Lower lobe of right lung (tissue), 2 donors: ENCODE results near the gene KDM4B. TPM values are rescaled to one million over a fixed set of nuclear protein-coding genes. Genes with fewer than 3 reads are reported as not detected.

Experiments used
- ATAC-seq, 2 donors: fragments of 200-7000 bp; cut with Tn5 transposase; one replicate each; pipeline ENCODE4 v1.9.1; 2020 to 2022; ENCODE audit warnings: mild to moderate bottlenecking in 2 of 2, moderate library complexity in 2 of 2
- DNase-seq: peaks from one replicate; pipeline ENCODE4 v3.0.0-alpha.2; 2020
- H3K27ac ChIP-seq: fragments of 200-600 bp; one replicate; pipeline ENCODE4 v1.8.0; 2022
- H3K27me3 ChIP-seq: fragments of 200-600 bp; one replicate; pipeline ENCODE4 v1.8.0; 2022; ENCODE audit warnings: low read depth
- H3K36me3 ChIP-seq: fragments of 200-600 bp; one replicate; pipeline ENCODE4 v1.8.0; 2022; ENCODE audit warnings: mild to moderate bottlenecking
- H3K4me1 ChIP-seq: fragments of 200-600 bp; one replicate; pipeline ENCODE4 v1.8.0; 2022
- H3K4me3 ChIP-seq: fragments of 200-600 bp; one replicate; pipeline ENCODE4 v1.8.0; 2022; ENCODE audit warnings: mild to moderate bottlenecking
- H3K9me3 ChIP-seq: fragments of 200-600 bp; one replicate; pipeline ENCODE4 v1.8.0; 2022
- CTCF ChIP-seq: fragments of 200-600 bp; IDR thresholded peaks from one replicate; pipeline ENCODE4 v1.8.0; 2022; ENCODE audit warnings: antibody characterized with exemption, mild to moderate bottlenecking
- intact Hi-C: fragments of 100-400 bp; cut with DNase I; formaldehyde crosslinking; loops from one replicate; pipeline ENCODE4 v1.11.0; 2022
- total RNA-seq: library from RNA; stranded (reverse); fragmentation: NEBNext Ultra II Directional; extraction: Animal tissue kit (Norgen Biotek cat#: 25700); gene quantifications from one replicate; pipeline ENCODE4 v1.2.1, GENCODE V29; 2021
- donor health status: DM: no; HTN: yes; CAD: no; lungs with severe emphysema.

The KDM4B gene
- total RNA-seq, 1 donor from 2014 or later = 40.3 TPM

GRCh38 chr19:5131506-5132205 is 162.7 kb downstream of the KDM4B start:
- Histone ChIP-seq H3K27me3 (no peaks in the 10 kb centered on the region), H3K36me3 (peaks cover 52% of the 10 kb centered on the region), H3K4me1 (peaks cover 18% of the 10 kb centered on the region), H3K9me3 (no peaks in the 10 kb centered on the region), H3K4me3 (no peak overlapping the region), H3K27ac (no peak overlapping the region)
- intact Hi-C loops = no loop called here
- no peak for ATAC-seq
- no peak for DNase-seq
- no peak for TF ChIP-seq CTCF

- DNase-seq = no peak
- intact Hi-C loops = no loop called here
- Histone ChIP-seq H3K27me3 (no peaks in the 10 kb centered on the region), H3K36me3 (peaks cover 57% of the 10 kb centered on the region), H3K27ac (no peak overlapping the region), H3K4me3 (no peak overlapping the region), H3K4me1 (peaks cover 18% of the 10 kb centered on the region), H3K9me3 (no peaks in the 10 kb centered on the region)
- ATAC-seq = no peak
- no peak for TF ChIP-seq CTCF
Measured at GRCh38 chr19:5132206-5132560, 163.3 kb downstream of the KDM4B start.

GRCh38 chr19:5132698-5133651 is 164.1 kb downstream of the KDM4B start:
- intact Hi-C loops = no loop called here
- Histone ChIP-seq H3K4me1 (peaks cover 11% of the 10 kb centered on the region), H3K4me3 (no peak overlapping the region), H3K27ac (no peak overlapping the region), H3K9me3 (no peaks in the 10 kb centered on the region), H3K36me3 (peaks cover 64% of the 10 kb centered on the region), H3K27me3 (no peaks in the 10 kb centered on the region)
- DNase-seq (no peak), ATAC-seq (no peak)
- TF ChIP-seq CTCF = no peak

- TF ChIP-seq CTCF = no peak
- Histone ChIP-seq H3K36me3 (peaks cover 76% of the 10 kb centered on the region), H3K27ac (no peak overlapping the region), H3K9me3 (no peaks in the 10 kb centered on the region), H3K27me3 (no peaks in the 10 kb centered on the region), H3K4me3 (no peak overlapping the region), H3K4me1 (peaks cover under 1% of the 10 kb centered on the region)
- DNase-seq (no peak), ATAC-seq (no peak)
- intact Hi-C loops = no loop called here
Measured at GRCh38 chr19:5133986-5134595, 165.2 kb downstream of the KDM4B start.

GRCh38 chr19:5134691-5135090 is 165.8 kb downstream of the KDM4B start:
- DNase-seq (no peak), ATAC-seq (no peak)
- TF ChIP-seq CTCF = no peak
- Histone ChIP-seq H3K4me3 (no peak overlapping the region), H3K27me3 (no peaks in the 10 kb centered on the region), H3K36me3 (peaks cover 82% of the 10 kb centered on the region), H3K4me1 (no peaks in the 10 kb centered on the region), H3K9me3 (no peaks in the 10 kb centered on the region), H3K27ac (no peak overlapping the region)
- intact Hi-C loops = no loop called here
